Liver (tissue), 9 donors: Measurements from ENCODE around the gene TCEANC. TPM values are rescaled to one million over a fixed set of nuclear protein-coding genes. Genes with fewer than 3 reads are reported as not detected.

Experiments used
- DNase-seq: peaks from one replicate; pipeline ENCODE4 v3.0.0-alpha.2; 2017; ENCODE audit warnings: low spot score
- H3K27ac ChIP-seq, 2 donors: one replicate each; pipeline ENCODE4 v1.7.0; 2013; ENCODE audit warnings: inconsistent platforms in 2 of 2, low read length in 2 of 2, control low read depth in 1 of 2, low read depth in 1 of 2, mild to moderate bottlenecking in 1 of 2
- H3K27me3 ChIP-seq, 4 donors: one replicate each; pipeline versions ENCODE4 v1.6.1 to v1.7.0; 2013; ENCODE audit warnings: low read length in 3 of 4, inconsistent platforms in 1 of 4, mild to moderate bottlenecking in 1 of 4, moderate library complexity in 1 of 4; ENCODE audit not compliant: control insufficient read depth in 4 of 4, insufficient read depth in 4 of 4
- H3K36me3 ChIP-seq, 4 donors: one replicate each; pipeline versions ENCODE4 v1.6.1 to v1.7.0; 2013; ENCODE audit warnings: low read length in 3 of 4, mild to moderate bottlenecking in 3 of 4, low read depth in 1 of 4, moderate library complexity in 1 of 4; ENCODE audit not compliant: control insufficient read depth in 4 of 4, insufficient read depth in 3 of 4
- H3K4me1 ChIP-seq, 4 donors: one replicate each; pipeline versions ENCODE4 v1.6.1 to v1.7.0; 2013; ENCODE audit warnings: low read length in 3 of 4, mild to moderate bottlenecking in 3 of 4, moderate library complexity in 1 of 4; ENCODE audit not compliant: control insufficient read depth in 4 of 4, insufficient read depth in 4 of 4
- H3K4me3 ChIP-seq, 3 donors: one replicate each; pipeline versions ENCODE4 v1.6.1 to v1.7.0; 2013; ENCODE audit warnings: low read length in 3 of 3, control low read depth in 1 of 3, low read depth in 1 of 3, mild to moderate bottlenecking in 1 of 3
- H3K9ac ChIP-seq, 2 donors: one replicate each; pipeline ENCODE4 v1.7.0; 2013; ENCODE audit warnings: low read length in 2 of 2, mild to moderate bottlenecking in 2 of 2, moderate library complexity in 2 of 2, control low read depth in 1 of 2, low read depth in 1 of 2
- H3K9me3 ChIP-seq, 4 donors: one replicate each; pipeline versions ENCODE4 v1.6.1 to v1.7.0; 2013; ENCODE audit warnings: low read length in 3 of 4; ENCODE audit not compliant: control insufficient read depth in 4 of 4
- ATF3 ChIP-seq: IDR thresholded peaks from 2 replicates; pipeline ENCODE4 v1.6.1; 2016; ENCODE audit warnings: antibody characterized with exemption
- CTCF ChIP-seq: fragments of 150-350 bp; IDR thresholded peaks from 2 replicates; pipeline ENCODE4 v1.5.1; 2017; ENCODE audit warnings: improper control_type of control experiment, low read depth, low read length; ENCODE audit not compliant: missing input control
- EGR1 ChIP-seq, 2 donors: IDR thresholded peaks; 2 replicates each; pipeline ENCODE4 v1.6.1; 2016 to 2018; ENCODE audit warnings: antibody characterized with exemption in 2 of 2, low read depth in 2 of 2
- FOXA1 ChIP-seq: IDR thresholded peaks from 2 replicates; pipeline ENCODE4 v1.6.1; 2016; ENCODE audit warnings: antibody characterized with exemption
- FOXA2 ChIP-seq: IDR thresholded peaks from 2 replicates; pipeline ENCODE4 v1.6.1; 2016; ENCODE audit warnings: antibody characterized with exemption
- GABPA ChIP-seq, 2 donors: IDR thresholded peaks in 1 of 2; conservative IDR thresholded peaks in 1 of 2; 2 replicates each; pipeline ENCODE4 v1.6.1; 2016; ENCODE audit warnings: antibody characterized with exemption in 2 of 2, mild to moderate bottlenecking in 1 of 2, moderate library complexity in 1 of 2
- HNF4A ChIP-seq, 2 donors: conservative IDR thresholded peaks; 2 replicates each; pipeline ENCODE4 v1.6.1; 2016; ENCODE audit warnings: antibody characterized with exemption in 2 of 2, mild to moderate bottlenecking in 2 of 2
- HNF4G ChIP-seq: IDR thresholded peaks from 2 replicates; pipeline ENCODE4 v1.6.1; 2016; ENCODE audit warnings: antibody characterized with exemption
- JUND ChIP-seq, 2 donors: IDR thresholded peaks; 2 replicates each; pipeline ENCODE4 v1.6.1; 2016; ENCODE audit warnings: antibody characterized with exemption in 2 of 2
- MAX ChIP-seq: IDR thresholded peaks from 2 replicates; pipeline ENCODE4 v1.6.1; 2016; ENCODE audit warnings: antibody characterized with exemption
- NR2F2 ChIP-seq: IDR thresholded peaks from 2 replicates; pipeline ENCODE4 v1.6.1; 2016; ENCODE audit warnings: antibody characterized with exemption
- RAD21 ChIP-seq, 2 donors: IDR thresholded peaks; 2 replicates each; pipeline ENCODE4 v1.6.1; 2016; ENCODE audit warnings: antibody characterized with exemption in 2 of 2, mild to moderate bottlenecking in 2 of 2
- REST ChIP-seq: IDR thresholded peaks from 2 replicates; pipeline ENCODE4 v1.6.1; 2016; ENCODE audit warnings: antibody characterized with exemption, mild to moderate bottlenecking
- RXRA ChIP-seq, 2 donors: IDR thresholded peaks; 2 replicates each; pipeline ENCODE4 v1.6.1; 2017 to 2018; ENCODE audit warnings: antibody characterized with exemption in 2 of 2, mild to moderate bottlenecking in 1 of 2
- SP1 ChIP-seq: IDR thresholded peaks from 2 replicates; pipeline ENCODE4 v1.6.1; 2018; ENCODE audit warnings: antibody characterized with exemption, mild to moderate bottlenecking
- TAF1 ChIP-seq: conservative IDR thresholded peaks from 2 replicates; pipeline ENCODE4 v1.6.1; 2016; ENCODE audit warnings: antibody characterized with exemption, mild to moderate bottlenecking
- YY1 ChIP-seq: IDR thresholded peaks from 2 replicates; pipeline ENCODE4 v1.6.1; 2016; ENCODE audit warnings: antibody characterized with exemption, mild to moderate bottlenecking
- ZBTB33 ChIP-seq: IDR thresholded peaks from 2 replicates; pipeline ENCODE4 v1.6.1; 2016; ENCODE audit warnings: antibody characterized with exemption
- WGBS: extraction: QIAGEN DNeasy Blood & Tissue Kit; methylation state at CpG from one replicate; pipeline ENCODE4 v1.1.7; 2013; 5-methylcytosine and 5-hydroxymethylcytosine counted together
- polyA plus RNA-seq, 2 donors: library from polyadenylated mRNA; stranded (reverse) in 1 of 2; unstranded in 1 of 2; fragments of 200-250 nt in 1 of 2; fragments of >200 nt in 1 of 2; fragmentation: Nextera tagmentation in 1 of 2; extraction: Ambion mirVana in 1 of 2; gene quantifications; one replicate each; pipeline versions ENCODE4 v1.2.1 to v1.2.3, GENCODE V29; 2013 to 2015
- total RNA-seq, 2 donors: library from RNA; depleted of rRNA; stranded (reverse); fragments of >200 nt; gene quantifications; one replicate each; pipeline ENCODE4 v1.2.3, GENCODE V29; 2014
- donor health status: healthy.
- donor health status: healthy.
- donor health status: healthy.
- donor health status: healthy.
- donor health status: healthy.

The TCEANC gene
- total and polyA plus RNA-seq, 4 donors, result 0.73 to 7.7 (median 3.6) TPM

GRCh38 chrX:13703135-13703534 lies 50.2 kb downstream of the TCEANC start:
- Histone ChIP-seq H3K36me3 (peaks cover 0 to 2% (median 0%) of the 10 kb centered on the region in 4 donors), H3K9ac (no peak overlapping the region), H3K4me3 (no peak overlapping the region), H3K27me3 (no peaks in the 10 kb centered on the region), H3K9me3 (no peaks in the 10 kb centered on the region), H3K27ac (no peak overlapping the region), H3K4me1 (peaks cover 0 to 2% (median 0%) of the 10 kb centered on the region in 4 donors)
- WGBS, result 90% methylated on average over 3 of the region's 3 CpGs
- DNase-seq, result no peak
- TF ChIP-seq EGR1 (IDR thresholded peaks at IDR 0.05; ENCODE audit: low read depth in 2 of 2) (no peak), RAD21 (IDR thresholded peaks at IDR 0.05) (no peak), MAX (no peak), JUND (IDR thresholded peaks at IDR 0.05) (no peak), ZBTB33 (no peak), CTCF (no peak), YY1 (no peak), RXRA (IDR thresholded peaks at IDR 0.05) (no peak), FOXA1 (no peak), TAF1 (no peak), REST (no peak), GABPA (IDR thresholded peaks at IDR 0.05 in 1 of 2, conservative IDR thresholded peaks at IDR 0.05 in 1 of 2) (no peak), HNF4A (conservative IDR thresholded peaks at IDR 0.05) (no peak), FOXA2 (no peak), SP1 (no peak), HNF4G (no peak), NR2F2 (no peak), ATF3 (no peak)
